AG04449 (cell line): ENCODE data around the gene NSMF.

Source experiments
- CTCF ChIA-PET: fragments of 350-600 bp; formaldehyde crosslinking; extraction: SDS; loops from one replicate; lab custom pipeline; 2021; ENCODE audit warnings: antibody characterized with exemption; lab: Yijun Ruan, JAX
- POLR2A ChIA-PET: fragments of 400-600, 350-600 bp; formaldehyde crosslinking; extraction: SDS; loops from one replicate; lab custom pipeline; 2020; ENCODE audit warnings: antibody characterized with exemption, inconsistent platforms; lab: Yijun Ruan, JAX
- DNase-seq: peaks from one replicate; pipeline ENCODE4 v3.0.0-alpha.2; 2010; ENCODE audit warnings: low read depth, low spot score
- H3K4me3 ChIP-seq: 2 replicates; pipeline ENCODE4 v1.5.1; 2011; ENCODE audit warnings: low read depth, mild to moderate bottlenecking, control low read depth, low read length
- TF ChIP-seq, protein P1 (sequence below): IDR thresholded peaks from one replicate; pipeline ENCODE4 v1.5.1; 2011; ENCODE audit warnings: mild to moderate bottlenecking, moderate library complexity, low read length, control low read depth, inconsistent platforms; ENCODE audit not compliant: insufficient read depth; ENCODE audit errors: missing control alignments

NSMF gene

DNA sequence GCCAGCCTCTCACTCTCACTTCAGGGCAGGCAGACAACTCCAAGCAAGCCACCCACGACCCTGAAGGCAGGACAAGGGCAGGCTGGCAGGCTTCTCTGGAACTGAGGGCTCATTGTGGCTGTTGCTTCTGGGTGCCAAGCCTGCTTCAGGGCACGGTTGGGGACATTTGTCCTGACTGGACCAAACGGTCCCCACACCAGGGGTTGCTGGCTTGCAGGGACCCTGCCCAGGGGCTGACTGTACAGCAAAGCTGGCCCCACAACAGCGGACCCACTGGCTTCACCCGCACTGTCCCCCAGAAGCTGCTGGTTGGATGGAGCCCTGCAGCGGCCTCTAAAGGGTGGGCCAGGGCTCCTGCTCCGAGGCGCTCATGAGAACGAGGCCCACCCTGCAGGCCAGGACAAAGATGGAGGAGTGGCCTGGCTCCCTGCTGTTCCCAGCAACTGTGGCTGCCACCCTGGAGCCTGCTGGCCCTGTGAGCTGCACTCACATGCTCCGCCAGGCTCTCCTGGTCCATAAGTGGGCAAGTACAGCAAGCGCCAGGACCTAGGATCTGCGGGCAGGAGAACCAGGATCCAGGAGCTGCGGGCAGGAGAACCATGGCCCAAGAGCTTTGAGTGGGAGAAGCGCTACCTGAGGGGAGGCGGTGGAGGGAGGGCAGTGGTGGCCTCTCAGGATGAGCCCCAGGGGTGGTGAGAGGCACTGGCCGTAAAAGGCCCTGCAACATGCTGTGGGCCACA is 34.4 kb upstream of the NSMF start:
- DNase-seq, result no peak
- ChIA-PET POLR2A (no interaction called here), CTCF (no interaction called here)
- TF ChIP-seq, protein P1, sequence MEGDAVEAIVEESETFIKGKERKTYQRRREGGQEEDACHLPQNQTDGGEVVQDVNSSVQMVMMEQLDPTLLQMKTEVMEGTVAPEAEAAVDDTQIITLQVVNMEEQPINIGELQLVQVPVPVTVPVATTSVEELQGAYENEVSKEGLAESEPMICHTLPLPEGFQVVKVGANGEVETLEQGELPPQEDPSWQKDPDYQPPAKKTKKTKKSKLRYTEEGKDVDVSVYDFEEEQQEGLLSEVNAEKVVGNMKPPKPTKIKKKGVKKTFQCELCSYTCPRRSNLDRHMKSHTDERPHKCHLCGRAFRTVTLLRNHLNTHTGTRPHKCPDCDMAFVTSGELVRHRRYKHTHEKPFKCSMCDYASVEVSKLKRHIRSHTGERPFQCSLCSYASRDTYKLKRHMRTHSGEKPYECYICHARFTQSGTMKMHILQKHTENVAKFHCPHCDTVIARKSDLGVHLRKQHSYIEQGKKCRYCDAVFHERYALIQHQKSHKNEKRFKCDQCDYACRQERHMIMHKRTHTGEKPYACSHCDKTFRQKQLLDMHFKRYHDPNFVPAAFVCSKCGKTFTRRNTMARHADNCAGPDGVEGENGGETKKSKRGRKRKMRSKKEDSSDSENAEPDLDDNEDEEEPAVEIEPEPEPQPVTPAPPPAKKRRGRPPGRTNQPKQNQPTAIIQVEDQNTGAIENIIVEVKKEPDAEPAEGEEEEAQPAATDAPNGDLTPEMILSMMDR, result no peak
- no peak overlapping the region for H3K4me3 ChIP-seq

DNA sequence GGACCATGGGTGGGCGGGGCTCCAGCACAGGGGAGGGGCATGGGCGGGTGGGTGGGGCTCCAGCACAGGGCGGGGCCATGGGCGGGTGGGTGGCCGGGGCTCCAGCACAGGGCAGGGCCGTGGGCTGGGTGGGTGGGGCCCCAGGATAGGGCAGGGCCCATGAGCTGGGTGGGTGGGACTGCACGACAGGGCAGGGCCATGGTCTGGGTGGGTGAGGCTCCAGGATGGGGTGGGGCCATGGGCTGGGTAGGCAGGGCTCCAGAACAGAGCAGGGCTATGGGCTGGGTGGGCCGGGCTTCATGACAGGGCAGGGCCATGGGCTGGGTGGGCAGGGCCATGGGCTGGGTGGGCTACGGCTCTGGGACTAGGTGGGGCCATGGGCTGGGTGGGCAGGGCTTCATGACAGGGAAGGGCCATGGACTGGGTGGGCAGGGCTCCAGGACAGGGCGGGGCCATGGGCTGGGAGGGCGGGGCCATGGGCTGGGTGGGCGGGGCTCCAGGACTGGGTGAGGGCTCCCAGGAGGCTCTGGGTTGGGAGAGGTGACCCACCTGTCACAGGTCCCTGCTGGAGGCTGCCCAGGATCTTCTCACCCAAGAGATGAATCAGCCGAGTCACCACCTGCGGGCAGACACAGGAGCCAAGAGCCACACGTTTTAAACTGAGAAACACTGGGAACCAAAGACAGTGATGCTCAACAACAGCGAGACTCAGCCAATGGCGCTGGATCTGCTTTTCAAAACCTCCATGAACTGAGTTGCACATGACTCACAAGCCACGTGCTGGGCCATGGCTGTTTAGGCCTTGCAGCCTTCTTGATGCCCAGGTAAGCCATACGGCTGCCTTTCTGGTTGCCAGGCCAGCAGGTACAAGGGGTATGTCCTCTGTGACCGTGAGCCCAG is 33.6 kb upstream of the NSMF start:
- TF ChIP-seq, protein P1, result no peak
- no peak for DNase-seq
- CTCF ChIA-PET, result no interaction called here
- POLR2A ChIA-PET, result no interaction called here
- H3K4me3 ChIP-seq, result no peak overlapping the region

DNA sequence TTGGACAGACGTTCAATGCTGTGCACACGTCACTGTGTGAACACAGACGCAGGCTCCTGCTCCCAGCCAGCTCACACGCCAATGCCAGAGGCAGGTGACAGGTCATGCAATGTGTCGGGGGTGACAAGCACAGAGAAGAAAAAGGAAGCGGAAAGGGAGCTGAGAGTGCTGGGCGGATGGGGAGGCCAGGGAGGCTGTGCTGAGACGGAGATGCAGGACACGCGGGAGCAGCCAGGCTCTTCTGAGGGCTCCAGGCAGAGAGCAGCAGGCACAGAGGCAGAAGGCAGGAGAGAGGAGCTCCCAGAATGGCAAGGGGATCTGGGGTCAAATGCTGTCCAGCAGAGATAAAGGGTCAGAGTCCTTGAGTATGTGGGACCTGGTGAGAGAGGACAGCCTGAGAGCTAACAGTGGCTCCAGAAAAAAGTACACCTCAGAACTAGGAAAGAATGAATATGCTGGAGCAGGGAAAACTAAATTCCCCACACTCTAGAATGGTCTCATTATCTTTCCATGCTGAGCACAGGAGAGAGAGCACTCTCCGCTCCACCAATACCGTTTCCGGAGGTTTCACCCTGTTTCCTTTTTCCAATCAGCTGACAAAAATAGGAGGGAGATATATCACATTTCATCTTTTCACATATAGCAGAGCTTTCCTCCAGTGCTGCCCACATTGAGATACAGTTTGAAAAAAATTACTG is 32.8 kb upstream of the NSMF start:
- no peak for DNase-seq
- POLR2A ChIA-PET, result no interaction called here

DNA sequence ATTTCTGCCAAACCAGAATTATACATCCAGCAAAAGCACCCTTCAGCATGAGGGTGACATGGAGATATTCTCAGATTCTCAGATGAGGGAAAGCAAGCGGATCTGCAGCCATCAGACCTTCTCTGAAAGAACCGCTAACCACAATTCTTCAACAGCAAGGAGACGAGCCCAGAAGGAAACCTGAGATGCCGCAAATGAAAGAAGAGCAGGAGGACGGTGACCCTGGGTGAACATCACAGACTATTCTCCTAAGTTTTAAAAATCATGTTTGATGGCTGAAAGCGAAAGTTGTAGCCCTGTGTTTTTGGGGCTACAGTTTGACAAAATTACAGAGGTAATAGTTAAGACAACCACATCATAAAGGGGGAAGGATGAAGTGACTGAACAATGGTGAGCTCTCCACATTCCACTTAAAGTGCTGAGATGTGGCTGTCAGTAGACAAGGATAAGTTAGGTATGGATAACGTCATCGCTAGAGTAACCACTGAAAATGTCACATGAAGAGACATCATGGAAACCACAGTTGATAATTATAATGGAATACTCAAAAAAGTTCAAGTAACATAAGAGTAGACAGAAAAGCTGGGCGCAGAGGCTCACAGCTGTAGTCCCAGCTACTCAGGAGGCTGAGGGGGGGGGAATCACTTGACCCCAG is 31.5 kb upstream of the NSMF start:
- H3K4me3 ChIP-seq, result no peak overlapping the region
- ChIA-PET CTCF (interaction anchor here (1.3 kb wide), 1 partner anchor 11 kb away, joined by 3 read pairs; no protein-coding TSS in a partner anchor), POLR2A (no interaction called here)
- TF ChIP-seq, protein P1, result no peak
- DNase-seq, result no peak

More for the DNA sequence above, 32.8 kb upstream of the NSMF start:
- H3K4me3 ChIP-seq, result no peak overlapping the region
- TF ChIP-seq, protein P1, result no peak
- CTCF ChIA-PET, result no interaction called here

DNA sequence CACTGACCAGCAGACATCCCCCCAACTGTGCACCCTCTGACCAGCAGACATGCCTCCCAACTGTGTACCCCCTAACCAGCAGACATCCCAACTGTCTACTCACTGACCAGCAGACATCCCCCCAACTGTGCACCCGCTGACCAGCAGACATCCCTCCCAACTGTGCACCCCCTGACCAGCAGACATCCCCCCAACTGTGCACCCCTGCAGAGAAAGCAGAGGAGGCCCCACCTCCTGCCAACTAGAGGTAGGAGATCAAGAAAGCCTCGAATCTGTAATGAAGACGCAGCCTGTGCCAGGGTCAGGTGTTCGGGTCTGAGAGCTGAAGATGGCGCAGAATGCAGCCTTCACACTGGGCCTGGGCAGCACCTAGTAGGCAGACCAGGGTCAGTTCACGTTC is 29.8 kb upstream of the NSMF start:
- ChIA-PET POLR2A (no interaction called here), CTCF (no interaction called here)
- TF ChIP-seq, protein P1, result no peak
- DNase-seq, result no peak
- H3K4me3 ChIP-seq, result no peak overlapping the region

DNA sequence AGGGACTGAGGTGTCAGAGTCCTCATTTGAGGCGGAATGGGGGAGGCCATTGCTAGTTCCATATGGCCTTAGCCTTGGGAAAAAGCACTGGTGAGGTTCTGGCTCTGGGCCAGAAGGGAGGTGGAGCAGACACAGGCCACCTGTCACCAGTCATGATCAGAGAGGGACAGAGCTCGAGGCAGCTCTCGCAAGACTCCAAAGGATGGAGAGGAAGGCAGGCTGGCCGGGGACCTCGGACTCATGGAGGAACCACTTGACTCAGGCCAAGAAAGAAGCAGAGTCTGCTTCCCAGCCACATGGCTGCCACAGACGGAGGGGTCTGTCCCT is 29.2 kb upstream of the NSMF start:
- ChIA-PET POLR2A (no interaction called here), CTCF (no interaction called here)
- no peak overlapping the region for H3K4me3 ChIP-seq
- TF ChIP-seq, protein P1, result no peak
- no peak for DNase-seq
